HG03575 (cell line): ENCODE results near the gene MAP3K7CL.
"Not testable (repeated sequence)": the region's sequence is repeated elsewhere in the genome, so short reads cannot be mapped to it uniquely, and the experiment has no call there.

Experiments
- ATAC-seq: cut with Tn5 transposase; IDR thresholded peaks from one replicate; pipeline ENCODE4 v1.9.1; 2021; ENCODE audit not compliant: unreplicated experiment, insufficient number of reproducible peaks, low FRiP score; ENCODE audit errors: extremely low read depth

The MAP3K7CL gene

DNA sequence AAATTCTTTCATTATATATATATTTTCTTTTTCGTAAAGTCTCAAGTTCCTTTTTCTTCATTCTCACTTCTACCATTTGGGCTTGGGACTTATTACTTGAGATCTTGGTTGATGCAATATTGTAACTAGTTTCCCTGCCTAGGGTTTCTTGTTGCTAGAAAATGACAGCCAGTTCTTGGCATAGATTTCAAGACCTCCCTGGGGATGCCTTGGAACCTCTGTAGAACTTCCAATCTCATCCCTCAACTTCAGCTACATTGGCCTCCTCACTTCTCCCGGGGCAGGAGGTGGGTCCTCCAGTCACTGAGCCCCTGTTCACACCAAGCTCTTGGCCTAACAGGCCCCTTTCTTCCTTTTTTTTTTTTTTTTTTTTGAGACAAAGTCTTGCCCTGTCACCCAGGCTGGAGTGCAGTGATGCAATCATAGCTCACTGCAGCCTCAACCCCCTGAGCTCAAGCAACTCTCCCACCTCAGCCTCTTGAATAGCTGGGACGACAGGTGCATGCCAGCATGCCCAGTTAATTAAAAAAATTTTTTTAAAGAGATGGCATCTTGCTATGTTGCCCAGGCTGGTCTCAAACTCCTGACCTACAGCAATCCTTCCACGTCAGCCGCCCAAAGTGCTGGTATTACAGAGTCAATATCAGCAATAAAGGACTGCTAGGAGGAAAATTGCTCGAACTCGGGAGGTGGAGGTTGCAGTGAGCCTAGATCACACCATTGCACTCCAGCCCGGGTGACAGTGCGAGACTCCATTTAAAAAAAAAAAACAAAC lies 33.1 kb downstream of the MAP3K7CL start:
- no peak for ATAC-seq

DNA sequence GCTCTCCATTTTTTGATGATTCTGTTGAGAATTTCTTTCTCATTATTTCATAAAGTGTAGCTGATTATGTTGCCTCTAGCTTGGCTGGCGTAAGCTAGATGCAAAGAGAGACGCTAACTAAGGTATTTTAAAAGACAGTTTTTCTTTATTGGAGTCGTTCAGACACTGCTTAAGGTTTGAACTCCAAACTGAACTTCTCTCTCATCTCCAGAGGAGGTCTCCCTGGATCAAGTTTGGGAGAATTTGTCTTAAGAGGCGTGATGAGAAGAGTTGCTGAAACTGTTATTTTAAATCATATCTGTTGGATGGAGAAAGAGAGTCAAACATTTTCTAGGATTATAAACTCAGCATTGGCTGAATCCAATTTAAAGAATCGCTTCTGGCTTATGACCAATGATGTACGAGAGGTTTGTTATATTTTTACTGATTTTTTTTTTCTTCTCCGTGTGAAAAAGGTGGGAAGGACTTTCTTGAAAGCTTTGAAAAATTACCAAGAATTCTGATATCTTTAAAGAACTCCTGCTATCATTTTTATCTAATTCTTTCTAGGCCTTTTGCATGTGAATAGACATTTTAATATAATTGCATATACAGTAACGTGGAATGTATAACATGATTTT lies 34.0 kb downstream of the MAP3K7CL start:
- no peak for ATAC-seq

DNA sequence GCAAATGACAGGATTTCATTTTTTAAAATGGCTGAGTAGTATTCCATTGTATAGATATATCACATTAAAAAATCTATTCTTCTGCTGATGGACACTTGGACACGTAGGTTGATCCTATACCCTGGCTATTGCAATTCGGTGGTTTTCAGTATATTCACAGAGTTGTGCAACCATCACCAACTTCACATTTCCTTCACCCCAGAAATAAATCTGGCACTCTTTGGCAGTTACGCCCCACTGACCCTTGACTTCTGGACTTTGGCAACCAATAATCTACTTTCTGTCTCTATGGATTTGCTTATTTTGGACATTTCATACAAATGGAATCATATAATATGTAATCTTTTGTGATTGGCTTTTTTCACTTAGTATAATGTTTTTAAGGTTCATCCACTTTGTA lies 35.9 kb downstream of the MAP3K7CL start:
- ATAC-seq, result no peak

DNA sequence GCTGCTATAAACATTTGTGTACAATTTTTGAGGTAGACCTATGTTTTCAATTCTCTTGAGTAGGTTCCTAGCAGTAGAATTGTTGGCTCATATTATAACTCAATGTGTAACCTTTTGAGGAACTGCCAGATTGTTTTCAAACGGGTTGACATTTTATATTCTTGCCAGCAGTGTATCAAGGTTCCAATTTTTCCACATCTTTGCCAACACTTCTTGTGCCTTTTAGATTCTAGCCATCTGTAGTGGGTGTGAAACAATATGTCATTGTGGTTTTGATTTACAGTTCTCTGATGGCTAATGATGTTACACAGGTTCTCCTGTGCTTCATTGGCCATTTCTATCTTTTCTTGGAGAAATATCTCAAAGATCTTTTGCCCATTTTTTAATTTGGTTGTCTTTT lies 36.4 kb downstream of the MAP3K7CL start:
- no peak for ATAC-seq

DNA sequence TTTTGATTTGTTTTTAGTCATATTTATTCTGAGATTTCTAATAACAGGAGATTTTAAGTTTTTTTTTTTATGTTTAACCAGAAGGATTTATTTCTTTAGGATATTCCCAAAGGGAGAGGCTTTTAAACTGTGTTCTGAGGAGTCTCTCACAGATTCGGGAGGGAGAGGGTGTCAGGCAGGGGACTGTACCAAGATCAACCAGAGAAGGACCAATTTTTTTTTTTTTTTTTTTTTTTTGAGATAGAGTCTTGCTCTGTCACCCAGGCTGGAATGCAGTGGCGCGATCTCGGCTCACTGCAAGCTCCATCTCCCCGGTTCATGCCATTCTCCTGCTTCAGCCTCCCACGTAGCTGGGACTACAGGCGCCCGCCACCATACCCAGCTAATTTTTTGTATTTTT lies 37.0 kb downstream of the MAP3K7CL start:
- not testable (repeated sequence) for ATAC-seq

DNA sequence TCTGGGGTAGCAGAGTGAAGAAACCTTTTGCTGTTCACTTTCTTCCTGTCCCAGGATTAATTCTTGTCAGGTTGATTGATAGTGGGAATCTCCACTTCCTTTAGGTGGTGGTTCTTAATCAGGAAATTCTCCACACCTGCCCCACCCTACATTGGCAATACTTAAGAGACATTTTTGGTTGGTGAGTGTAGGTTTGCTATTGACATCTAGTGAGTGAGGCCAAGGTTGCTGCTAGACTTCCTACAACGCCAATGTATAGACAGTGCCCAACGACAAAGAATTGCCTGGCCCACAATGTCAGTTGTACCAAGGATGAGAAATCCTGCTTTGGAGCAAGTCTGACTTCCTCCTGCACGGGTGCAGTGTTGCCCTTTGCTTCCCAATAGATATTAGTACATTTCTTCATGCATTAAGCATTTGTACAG lies 38.5 kb downstream of the MAP3K7CL start:
- ATAC-seq, result no peak

DNA sequence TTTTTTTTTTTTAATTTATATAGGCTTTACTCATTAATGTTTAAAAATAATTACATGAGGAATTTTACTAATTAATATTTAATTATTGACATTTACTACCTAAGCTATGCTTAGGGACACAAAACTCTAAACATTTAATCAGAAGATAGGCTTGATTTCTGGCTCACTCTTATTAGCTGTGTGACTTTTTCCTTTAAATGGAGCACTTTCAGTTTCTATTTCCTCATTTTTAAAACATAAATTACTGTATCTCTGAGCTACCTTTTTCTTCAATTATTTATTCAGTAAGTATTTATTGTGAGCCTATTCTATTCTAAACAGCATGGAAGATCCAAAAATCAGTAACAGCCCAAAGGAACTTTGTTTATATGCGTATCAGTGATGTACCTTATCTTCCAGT lies 40.5 kb downstream of the MAP3K7CL start:
- no peak for ATAC-seq

DNA sequence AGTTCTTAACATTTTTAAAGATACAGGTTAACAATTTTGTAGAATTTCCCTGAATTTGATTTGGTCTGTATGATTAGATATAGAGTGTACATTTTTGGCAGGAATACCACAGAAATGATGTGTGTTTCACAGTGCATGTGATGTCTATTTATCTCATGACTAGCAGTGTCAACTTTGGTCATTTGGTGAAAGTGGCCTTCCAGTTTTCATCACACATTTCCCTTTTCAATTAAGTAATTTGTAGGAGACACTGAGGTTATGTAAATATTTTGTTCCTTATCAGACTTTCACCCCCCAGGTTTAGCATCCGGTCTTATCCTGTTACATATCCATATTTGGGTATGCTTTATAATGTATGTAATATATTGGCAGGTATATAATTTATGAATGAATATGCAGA lies 41.8 kb downstream of the MAP3K7CL start:
- ATAC-seq, result no peak

DNA sequence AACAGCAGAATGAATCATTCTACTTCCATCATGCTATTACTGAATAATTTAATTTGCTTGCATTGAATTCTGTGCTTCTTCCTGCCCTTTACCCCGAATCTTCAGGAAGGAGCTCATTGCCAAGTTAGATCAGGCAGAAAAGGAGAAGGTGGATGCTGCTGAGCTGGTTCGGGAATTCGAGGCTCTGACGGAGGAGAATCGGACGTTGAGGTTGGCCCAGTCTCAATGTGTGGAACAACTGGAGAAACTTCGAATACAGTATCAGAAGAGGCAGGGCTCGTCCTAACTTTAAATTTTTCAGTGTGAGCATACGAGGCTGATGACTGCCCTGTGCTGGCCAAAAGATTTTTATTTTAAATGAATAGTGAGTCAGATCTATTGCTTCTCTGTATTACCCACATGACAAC lies 44.2 kb downstream of the MAP3K7CL start:
- ATAC-seq, result no peak

DNA sequence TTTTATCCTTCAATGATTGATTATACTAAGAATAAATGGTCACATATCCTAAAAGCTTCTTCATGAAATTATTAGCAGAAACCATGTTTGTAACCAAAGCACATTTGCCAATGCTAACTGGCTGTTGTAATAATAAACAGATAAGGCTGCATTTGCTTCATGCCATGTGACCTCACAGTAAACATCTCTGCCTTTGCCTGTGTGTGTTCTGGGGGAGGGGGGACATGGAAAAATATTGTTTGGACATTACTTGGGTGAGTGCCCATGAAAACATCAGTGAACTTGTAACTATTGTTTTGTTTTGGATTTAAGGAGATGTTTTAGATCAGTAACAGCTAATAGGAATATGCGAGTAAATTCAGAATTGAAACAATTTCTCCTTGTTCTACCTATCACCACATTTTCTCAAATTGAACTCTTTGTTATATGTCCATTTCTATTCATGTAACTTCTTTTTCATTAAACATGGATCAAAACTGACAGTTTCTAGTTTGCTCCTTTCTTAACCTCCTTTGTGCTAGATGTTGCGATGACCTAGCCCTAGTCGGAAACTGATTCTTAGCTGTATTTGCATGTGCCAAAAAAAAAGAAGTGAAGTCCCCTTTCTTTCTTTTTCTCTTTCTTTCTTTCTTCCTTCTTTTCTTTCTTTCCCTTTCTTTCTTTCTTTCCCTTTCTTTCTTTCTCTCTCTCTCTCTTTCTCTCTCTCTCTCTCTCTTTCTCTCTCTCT lies 45.1 kb downstream of the MAP3K7CL start:
- no peak for ATAC-seq

DNA sequence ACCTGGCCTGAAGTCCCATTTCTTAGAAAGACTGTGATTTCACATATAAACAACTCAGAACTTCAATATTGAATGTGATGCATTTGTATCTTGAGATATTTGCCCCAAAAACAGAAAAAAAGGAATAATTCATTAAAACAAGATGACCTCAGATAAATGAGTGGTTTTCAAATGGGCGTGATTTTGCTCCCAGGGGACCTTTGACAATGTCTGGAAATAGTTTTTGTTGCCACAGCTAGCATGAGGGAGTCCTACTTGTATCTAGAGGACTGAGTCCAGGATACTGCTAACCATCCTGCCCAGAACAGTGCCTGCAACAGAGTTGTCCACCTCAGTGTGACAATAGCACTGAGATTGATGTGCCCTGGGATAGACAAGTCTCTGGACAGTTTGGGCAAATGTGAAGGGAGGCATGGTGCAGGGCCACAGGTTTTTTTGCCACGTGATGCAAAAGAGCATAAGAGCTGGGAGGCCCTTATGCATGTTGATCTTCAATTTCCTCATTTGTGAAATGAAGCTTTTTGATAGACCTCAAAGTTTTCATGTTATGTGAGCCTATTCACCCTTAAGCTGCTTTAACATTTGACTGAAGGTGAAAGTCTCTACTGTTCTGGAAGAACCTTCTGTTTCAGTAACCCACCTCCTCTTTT lies 46.2 kb downstream of the MAP3K7CL start:
- ATAC-seq, result no peak

DNA sequence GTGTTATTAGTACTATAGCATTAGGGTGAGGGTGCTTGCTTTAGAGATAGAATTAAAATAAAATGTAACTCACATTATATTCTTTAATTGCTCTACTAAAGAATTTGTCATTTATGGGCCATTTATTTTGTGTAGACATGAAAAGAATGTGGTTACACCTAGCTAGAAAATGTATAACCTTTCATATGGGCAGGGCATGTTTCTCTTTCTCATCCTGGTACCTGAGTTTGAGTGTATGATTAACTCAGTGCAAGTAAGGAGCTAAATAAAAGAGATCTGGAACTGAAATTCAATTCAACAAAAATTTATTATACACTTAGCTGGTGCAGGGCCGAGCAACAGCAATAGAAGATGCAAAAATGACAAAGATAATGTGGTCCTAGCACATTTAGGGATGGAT lies 47.4 kb downstream of the MAP3K7CL start:
- ATAC-seq, result no peak

DNA sequence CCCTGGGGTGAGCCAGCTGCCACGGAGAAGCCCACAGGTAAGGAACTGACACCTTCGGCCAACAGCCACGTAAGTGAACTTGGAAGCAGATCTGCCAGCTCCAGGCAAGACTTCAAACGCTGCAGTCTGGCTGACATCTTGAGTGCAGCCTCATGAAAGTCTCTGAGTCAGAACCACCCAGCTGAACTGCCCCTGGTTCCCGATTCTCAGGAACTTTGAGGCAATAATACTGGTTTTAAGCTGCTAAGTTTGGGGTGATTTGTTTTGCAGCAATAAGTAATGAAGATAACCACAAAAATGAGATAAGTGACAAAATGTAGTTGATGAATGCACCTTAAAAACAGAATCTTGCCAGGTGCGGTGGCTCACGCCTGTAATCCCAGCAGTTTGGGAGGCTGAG lies 48.5 kb downstream of the MAP3K7CL start:
- no peak for ATAC-seq

DNA sequence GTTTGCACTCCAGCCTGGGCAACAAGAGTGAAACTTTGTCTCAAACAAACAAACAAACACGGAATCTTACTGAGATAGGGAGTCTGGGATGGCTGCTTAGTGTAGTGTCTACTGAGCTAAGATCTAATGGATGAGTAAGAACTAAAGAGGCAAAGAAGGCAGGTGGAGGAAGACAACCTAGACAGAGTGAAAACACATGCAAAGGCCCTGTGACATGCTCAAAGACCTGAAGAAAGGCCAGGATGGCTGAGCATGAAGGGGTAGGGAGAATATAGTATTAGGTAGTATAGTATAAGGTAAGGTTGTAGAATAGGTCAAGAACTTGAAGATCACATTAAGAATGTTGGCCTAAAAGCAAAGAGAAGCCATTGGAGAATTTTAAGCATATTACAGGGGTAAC lies 49.1 kb downstream of the MAP3K7CL start:
- no peak for ATAC-seq

DNA sequence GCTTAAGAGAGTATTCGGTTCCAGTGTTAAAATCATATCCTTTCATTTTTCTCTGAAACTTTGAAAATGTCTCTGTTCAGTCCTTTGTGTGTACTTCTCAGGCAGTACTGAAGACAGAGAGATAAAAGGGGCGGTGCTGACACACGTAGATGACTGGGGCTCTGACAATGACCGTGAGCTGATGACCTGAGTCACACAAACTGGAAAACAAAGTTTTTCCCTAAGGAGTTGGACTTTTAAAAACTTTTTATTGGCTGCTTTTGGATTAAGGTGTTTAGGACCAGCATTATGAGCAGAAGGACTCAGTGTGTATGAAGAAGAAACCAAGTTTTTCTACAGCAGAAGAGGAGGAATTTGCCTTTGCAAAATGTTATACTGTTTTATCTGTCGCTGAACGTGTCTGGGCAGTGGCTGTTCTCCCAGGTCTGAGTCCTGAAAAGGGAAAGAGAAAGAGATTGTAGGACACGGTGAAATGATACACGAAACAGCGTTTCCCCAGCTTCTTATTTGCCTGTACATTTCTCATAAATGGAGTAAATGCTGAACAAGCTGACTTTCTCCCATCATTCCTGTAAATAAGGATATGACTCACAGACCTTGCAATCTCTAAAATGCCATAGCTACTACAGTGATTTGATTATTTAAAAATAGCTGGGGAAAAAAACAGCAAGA lies 51.5 kb downstream of the MAP3K7CL start:
- no peak for ATAC-seq

DNA sequence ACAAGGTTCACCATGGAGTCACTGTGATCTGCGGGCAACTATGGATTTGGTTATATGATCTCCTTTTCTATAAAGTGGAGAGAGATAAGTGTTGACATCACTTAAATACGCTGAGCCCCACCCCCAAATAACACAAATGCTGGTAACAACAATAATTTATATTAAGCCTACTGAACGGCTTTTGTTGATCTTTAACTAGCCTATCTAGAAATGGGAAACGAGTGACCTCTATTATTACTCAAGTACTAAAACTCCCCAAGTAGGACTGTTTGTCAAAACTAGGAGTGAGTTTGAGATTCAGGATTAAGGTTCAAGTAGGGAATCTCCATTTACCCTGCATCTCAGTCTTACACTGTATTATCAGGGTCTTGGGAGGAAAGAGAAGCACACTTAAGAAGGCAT lies 52.2 kb downstream of the MAP3K7CL start:
- ATAC-seq, result no peak

DNA sequence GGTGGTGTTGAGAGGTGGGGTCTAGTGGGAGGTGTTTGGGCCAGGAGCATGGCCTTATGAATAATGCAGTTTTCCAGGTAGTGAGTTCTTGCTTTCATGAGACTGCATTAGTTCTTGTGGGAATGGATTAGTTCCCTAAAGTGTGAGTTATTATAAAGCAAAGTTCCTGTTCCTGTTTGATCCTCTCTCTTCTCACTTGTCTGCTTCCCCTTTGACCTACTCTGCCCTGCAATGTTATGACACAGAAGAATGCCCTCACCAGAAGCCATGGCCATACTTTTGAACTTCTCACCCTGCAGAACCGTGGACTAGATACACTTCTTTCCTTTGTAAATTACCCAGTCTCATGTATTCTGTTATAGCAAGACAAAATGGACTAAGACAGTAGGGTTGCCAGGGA lies 53.6 kb downstream of the MAP3K7CL start:
- no peak for ATAC-seq

DNA sequence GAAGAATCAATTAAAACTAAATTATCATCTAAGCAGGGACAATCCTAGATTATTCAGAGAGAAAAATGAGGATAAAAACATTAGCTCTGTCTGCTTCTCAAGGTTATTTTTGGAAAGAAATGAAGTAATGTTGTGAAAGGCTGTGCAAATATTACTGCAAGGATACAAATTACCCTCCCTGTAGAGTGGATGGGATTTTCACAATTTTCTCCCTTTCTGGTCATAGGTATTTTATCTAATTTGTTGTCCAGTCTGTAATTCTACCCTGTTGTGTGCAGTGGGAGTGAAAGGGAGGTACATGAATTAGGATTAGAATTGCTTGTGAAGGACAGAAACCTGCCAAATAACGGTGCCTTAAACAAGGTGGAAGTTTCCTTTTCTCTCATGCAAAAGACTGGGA lies 54.7 kb downstream of the MAP3K7CL start:
- ATAC-seq, result no peak

DNA sequence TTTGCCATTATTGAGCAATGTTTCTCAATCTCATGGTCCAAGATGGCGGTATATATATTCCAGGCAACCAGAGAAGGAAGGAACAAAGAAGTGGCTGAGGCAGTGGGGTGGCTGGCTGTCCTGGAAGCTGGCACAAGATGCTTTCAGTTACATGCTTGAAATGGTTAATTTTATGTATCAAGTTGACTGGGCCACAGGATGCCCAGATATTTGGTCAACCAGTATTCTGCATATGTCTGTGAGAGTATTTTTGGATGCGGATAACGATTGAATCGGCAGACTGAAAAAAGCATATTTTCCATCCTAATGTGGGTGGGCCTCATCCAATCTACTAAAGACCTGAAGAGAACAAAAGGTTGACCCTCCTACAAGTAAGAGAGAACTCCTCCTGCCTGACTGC lies 55.2 kb downstream of the MAP3K7CL start:
- no peak for ATAC-seq
